ENCODE data around the gene SMYD5.
A peak's percentile ranks its signal among the peaks of the same experiment; 100 is the strongest.

Gene SMYD5

DNA sequence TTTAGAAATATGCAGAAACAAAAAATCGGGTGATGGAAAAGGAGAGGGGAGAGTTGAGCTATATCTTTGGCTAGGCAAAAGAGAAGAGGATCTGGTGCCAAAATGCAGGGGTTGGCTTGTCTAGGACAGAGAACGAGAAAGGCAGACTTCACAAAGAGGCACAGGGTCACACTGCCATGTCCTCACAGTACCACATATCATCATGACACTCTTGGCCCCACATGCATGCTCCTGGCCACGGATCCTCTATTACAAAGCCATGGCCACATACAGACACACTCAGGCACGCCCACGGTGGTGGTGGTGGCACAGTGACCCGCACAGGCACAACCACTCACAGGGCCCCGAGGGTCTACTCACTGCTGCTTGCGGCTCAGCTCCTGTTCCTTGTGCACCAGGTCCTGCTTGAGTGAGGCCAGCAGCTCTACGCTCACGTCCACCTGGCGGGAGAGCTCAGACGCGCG is 54.4 kb downstream of the SMYD5 start:
- TF ChIP-seq, protein P1, sequence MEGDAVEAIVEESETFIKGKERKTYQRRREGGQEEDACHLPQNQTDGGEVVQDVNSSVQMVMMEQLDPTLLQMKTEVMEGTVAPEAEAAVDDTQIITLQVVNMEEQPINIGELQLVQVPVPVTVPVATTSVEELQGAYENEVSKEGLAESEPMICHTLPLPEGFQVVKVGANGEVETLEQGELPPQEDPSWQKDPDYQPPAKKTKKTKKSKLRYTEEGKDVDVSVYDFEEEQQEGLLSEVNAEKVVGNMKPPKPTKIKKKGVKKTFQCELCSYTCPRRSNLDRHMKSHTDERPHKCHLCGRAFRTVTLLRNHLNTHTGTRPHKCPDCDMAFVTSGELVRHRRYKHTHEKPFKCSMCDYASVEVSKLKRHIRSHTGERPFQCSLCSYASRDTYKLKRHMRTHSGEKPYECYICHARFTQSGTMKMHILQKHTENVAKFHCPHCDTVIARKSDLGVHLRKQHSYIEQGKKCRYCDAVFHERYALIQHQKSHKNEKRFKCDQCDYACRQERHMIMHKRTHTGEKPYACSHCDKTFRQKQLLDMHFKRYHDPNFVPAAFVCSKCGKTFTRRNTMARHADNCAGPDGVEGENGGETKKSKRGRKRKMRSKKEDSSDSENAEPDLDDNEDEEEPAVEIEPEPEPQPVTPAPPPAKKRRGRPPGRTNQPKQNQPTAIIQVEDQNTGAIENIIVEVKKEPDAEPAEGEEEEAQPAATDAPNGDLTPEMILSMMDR (IDR thresholded peaks at IDR 0.05; ENCODE audit: low read depth, low read length, missing control alignments), result no peak
- peak overlapping the region; percentile 14 for H3K4me3 ChIP-seq (ENCODE audit: low read depth, low read length)
- in situ Hi-C loops (cut with HindIII; ENCODE audit: low sequenced_read_pairs), result no loop called here
- DNase-seq (ENCODE audit: low read depth), result no peak

DNA sequence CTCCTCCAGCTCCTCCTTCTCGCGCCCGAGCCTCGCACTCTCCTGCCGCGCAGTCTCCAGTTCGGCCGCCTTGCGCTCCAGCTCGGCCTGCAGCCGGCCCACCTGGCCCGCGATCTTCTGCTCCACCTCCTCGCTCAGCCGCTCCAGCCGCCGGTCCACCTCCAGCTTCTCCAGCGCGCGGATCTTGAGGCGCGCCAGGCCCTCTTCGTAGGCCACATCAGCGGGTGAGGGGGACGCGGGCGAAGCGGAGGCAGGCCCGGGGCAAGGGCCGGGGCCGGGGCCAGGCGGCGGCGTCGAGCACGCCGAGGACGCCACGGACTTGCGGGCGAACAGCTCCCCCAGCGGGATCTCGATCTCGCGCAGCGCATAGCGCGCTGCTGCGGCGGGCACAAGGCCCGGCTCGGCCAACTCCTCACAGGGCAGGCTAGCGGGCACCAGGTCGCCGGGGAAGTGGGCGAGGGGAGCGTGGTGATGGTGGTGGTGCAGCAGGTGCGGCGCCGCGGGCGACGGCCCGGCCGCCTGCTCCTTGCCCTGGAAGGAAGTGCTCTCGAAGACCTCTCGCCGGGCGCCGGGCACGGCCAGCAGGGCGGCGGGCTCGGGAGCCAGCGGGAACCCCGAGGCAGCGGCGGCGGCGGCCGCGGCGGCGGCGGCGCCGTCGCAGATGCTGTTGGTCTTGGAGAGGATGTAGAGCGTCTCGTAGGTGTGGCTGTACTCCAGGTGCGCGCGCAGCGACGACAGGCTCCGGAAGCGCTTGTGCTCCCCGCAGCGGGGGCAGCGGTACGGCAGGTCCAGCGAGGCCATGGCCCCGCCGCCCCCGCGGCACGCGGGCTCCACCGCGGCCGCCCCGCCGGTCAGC is 55.0 kb downstream of the SMYD5 start:
- DNase-seq (ENCODE audit: low read depth), result no peak
- H3K4me3 ChIP-seq (ENCODE audit: low read depth, low read length), result peak overlapping the region; percentile 14
- in situ Hi-C loops (cut with HindIII; ENCODE audit: low sequenced_read_pairs), result no loop called here
- TF ChIP-seq, protein P1 (IDR thresholded peaks at IDR 0.05; ENCODE audit: low read depth, low read length, missing control alignments), result no peak

DNA sequence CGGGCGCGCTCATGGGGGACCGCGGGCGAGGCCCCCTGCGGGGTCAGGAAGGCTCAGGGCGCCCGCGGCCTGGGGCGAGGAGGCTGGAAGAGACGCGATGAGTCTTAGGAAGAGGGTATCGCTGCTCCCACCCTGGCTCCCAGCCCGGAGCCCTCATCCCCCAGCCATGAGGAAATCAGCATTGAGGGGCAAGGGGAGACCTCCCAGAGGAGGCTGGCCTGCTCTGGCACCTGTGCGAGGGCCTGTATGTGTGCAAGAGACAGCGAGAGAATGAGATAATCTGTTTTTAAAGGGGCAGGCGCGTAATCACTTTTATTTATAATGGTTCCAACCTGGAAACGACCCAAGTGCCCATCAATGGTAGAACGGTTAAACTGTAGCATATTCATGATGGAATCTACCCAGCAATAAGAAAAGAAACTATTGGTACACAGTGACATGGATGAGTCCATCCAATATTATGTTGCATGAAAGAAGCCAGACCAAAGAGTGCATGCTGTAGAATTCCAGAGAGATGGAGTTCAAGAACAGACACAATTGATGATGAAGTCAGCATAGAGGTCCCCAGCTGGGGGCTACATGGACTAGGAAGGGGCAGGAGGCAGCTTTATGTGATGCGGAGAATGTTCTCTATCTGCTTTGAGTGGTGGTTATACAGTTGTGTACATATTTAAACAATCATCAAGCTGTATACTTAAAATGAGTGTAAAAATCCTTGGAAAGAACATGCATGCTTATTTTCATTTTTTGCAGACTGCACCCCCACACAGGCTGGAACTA is 55.8 kb downstream of the SMYD5 start:
- no peak for DNase-seq (ENCODE audit: low read depth)
- no peak overlapping the region for H3K4me3 ChIP-seq (ENCODE audit: low read depth, low read length)
- in situ Hi-C loops (cut with HindIII; ENCODE audit: low sequenced_read_pairs), result no loop called here
- TF ChIP-seq, protein P1 (IDR thresholded peaks at IDR 0.05; ENCODE audit: low read depth, low read length, missing control alignments), result no peak

DNA sequence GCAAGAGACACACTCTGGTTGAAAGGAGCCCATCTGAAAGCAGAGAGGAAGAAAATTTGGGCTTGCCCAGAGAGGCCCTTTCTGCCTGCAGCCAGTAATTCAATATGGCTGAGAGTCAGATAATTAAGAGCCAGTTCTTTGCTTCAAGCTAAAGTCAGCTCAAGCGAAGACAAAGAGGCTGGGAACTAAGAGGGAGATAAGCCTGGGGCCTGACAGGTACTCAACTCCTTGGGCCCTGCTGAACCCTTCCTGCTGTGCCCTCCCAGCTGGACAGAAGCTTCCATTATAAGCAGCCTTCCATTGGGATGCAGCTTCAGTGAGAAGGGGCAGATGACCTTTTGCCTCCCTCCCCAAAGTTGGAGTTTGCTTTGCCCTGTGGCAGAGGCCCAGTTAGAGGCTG is 58.2 kb downstream of the SMYD5 start:
- TF ChIP-seq, protein P1 (IDR thresholded peaks at IDR 0.05; ENCODE audit: low read depth, low read length, missing control alignments), result no peak
- H3K4me3 ChIP-seq (ENCODE audit: low read depth, low read length), result no peak overlapping the region
- DNase-seq (ENCODE audit: low read depth), result no peak
- in situ Hi-C loops (cut with HindIII; ENCODE audit: low sequenced_read_pairs), result no loop called here
